NCI-H460 (cell line): ENCODE measurements around the gene NPM1. TPM values are rescaled to one million over a fixed set of nuclear protein-coding genes. Genes with fewer than 3 reads are reported as not detected.
A peak's percentile ranks its signal among the peaks of the same experiment; 100 is the strongest.

ENCODE experiments used
- DNase-seq: peaks from one replicate; pipeline ENCODE4 v3.0.0-alpha.2; 2016; ENCODE audit warnings: low read depth; ENCODE audit errors: extremely low read depth
- small RNA-seq, 2 experiments: library from RNA; depleted of rRNA; stranded (forward); fragments of <200 nt; gene quantifications; one replicate each; pipeline ENCODE3, GENCODE V24; 2014
- total RNA-seq: library from RNA; depleted of rRNA; stranded (reverse); fragments of >200 nt; shearing (Covaris generic); gene quantifications from 2 replicates; pipeline ENCODE4 v1.2.3, GENCODE V29; 2014; rRNA removed

The NPM1 gene
- total RNA-seq, 1 experiment from 2014 or later, result 3,204 TPM

DNA sequence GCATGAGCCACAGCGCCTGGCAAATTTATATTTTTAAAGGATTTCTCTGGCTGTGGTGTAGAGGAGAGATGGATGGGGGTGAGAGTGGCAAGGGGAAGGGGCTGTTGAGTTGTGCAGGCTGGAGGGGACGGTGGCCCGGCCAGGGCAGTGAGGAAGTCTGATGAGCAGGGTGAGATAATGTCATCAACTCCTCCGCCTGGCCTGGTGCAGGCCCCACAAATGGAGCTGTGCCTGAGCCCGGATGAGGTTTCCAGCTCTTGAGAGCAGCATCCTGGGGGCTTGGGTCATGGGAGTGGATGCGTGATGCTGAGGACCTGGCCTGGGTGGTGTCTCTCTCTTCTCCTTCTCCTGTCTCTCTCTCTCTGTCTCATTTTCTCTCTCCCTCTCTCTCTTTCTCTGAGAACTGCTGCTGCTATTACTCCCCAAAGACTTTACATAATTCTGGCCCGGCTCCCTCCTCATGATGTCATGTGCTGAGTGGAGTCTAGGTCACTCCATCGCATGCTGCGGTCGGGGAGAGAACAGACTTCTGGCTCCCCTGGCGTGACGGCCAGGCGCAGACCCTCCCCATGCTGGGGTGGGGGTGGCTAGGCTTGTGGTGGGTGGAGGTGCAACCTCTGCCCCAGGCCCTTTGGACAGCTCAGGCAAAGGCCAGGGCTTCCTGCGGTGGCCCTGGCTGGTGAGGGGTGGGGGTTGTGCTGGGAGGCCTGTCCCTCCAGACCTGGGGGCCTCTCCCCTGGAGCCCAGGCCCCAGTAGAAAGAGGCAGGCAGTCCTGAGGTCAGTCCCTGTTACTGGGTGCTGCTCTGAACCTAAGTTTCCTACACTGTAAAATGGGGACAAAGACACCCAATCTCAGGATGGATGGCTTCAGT lies 58.2 kb downstream of the NPM1 start:
- no peak for DNase-seq

DNA sequence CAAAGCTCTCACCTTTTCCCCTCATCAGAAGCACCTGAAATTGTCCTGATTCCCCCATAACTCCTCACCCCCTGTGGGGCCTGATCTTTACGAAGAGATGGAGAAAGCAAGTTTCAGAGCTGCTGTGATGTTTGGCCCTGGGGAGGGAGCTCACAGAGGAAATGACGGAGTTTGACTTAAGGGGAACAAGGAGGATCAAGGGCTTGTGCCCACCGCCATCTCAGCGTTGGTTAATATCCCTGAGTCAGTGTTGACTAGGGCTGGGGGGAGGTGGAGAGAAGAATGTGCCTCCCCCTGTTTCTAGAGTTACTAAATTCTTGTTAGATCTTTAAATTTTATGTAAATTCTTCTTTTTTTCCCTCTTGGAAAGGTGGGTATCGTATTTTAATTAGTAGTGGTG lies 59.6 kb downstream of the NPM1 start:
- DNase-seq, result no peak

DNA sequence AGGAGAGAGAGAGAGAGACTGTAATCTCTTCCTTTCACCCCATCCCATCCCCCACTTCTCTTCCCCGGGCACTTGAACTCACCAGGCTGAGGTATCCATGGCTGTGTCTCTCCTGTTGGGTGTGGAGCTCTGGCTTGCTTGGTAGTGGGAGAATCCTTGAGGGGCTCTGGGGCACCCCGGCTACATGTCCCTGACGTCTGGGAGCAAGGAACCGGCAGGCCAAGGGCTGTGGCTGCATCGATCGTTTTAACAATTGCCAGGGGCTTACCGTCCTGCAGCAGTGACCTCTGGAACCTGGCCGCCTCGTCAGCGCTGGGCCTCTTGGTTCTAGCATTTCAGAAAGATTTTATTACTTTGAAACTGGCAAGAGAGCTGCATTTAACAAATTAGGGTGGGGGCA lies 61.8 kb downstream of the NPM1 start:
- no peak for DNase-seq

DNA sequence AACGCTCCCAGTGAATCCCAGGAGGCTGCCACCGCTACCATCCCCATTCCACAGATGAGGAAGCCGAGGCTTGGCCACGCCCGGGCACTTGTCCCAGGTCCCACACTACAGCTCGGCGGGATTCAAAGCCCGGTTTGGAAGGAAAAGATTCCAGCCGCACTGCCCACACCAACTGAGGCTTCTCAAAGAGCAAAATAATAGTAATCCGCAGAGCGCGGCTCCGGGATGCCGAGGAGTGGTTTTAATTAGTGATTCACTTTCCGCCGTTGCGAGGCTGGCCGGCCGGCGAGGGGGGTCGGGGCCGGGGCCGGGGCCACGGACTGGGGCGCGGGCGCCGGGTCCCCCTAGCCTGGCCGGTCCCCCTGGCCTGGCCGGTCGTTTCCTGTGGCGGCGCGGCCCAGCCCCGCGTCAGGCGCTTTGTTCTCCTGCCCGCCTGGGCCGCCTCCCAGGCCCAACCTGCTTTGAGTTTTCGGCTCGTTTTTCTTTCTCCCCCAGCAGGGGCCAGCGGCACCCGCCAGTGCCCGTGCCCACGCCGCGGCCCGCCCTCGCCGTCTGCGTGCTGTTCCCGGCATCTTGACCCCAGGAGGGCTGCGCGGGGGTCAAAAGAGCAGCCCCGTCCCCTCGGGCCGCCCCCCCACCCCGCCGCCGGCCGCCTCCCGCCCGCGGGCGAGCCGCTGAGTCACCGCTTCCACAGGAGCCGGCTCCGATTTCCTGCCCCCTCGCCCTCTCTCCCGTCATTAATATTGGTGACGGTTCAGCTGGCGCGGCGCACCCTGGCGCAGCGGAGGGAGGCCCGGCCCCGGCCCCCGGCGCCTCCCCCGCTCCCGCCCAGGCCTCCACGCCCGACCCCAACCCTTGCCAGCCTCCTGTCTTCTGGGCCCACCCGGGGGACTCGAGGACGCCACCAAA lies 63.0 kb downstream of the NPM1 start:
- DNase-seq, result peak; percentile 28

DNA sequence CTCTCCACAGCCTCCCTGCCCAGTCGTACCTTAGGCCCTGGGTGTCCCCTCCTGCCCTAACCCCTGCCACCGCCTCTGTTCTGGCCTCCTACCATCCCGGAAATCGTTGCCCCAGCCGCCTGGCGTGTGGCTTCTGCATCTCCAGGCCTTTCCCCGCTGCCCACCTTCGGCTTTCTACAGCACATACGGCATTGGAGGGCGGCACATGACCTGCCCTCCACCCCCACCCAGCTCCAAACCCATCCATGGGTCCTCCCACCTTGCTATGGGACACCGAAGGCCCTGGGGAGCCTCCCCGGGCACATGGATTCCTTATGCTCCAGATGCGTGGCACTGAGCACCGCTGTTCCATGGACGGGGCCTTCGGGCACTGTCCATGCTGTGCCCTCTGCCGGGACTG lies 63.8 kb downstream of the NPM1 start:
- no peak for DNase-seq

DNA sequence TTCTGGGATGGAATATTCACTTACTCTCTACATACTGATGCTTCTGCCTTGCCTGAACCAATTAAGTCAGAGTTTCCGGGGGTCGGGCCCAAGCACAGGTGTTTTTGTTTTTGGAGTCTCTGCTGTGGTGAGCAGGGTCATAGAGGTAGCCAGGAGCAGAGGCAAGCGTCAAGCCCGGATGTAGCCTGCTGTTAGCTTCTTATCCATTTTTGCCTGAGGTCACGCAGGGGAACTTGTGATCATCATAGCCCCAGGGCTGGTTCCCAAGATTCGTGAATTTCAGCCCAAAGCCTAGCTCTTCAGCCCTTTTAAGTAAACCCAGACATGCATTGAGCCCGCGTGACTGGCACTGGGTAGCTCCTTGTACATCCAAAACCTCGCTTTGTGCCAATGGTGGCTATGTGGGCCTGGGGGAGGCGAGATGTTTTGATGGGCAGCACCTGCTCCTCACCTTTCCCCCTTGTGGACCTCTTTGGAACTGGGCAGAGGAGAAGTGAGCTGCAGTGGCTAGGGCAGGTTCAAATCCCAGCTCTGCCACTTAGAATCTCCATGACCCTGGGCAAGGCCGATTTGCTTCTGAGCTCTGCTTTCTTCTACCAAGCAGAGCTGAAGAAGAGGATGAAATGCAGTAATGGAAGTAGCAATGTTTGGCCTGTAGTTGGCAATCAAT lies 65.5 kb downstream of the NPM1 start:
- no peak for DNase-seq

DNA sequence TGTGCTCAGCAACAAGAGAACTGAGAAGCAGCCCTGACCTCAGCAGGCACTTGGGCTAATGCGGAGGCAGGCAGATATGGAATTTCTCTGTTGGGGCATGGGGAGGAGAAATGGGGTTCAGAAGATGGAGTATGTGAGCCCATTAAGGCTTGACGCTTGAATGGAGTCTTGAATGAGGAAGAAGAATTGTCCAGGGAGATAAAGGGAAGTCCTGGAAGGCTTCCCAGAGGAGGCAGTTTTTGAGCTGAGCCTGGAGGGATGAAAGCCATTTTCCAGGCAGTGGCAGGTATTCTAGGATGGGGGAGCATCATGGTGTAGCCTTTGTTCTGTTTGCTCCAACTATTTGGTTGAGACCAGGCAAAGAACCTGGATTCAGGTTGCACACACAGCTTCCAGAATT lies 66.3 kb downstream of the NPM1 start:
- DNase-seq, result no peak

DNA sequence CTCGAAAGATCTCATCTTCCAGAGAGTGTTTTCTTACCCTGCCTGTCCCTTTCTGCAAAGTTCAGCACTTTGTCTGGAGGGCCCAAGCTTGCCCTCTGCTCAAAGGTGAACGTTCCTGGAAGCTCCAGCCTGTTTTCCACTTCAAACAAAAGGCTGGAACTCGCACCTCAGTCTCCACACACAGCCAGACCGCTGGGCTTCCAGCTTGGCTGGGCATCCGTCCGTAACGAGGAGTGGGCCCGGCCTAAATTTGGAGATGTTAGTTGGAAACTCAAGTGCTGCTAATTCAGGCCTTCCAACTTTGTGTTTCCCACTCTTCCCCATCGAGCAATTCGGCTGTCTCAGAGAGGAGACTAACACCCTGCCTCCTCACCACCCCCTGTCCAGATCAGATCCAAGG lies 66.9 kb downstream of the NPM1 start:
- no peak for DNase-seq

DNA sequence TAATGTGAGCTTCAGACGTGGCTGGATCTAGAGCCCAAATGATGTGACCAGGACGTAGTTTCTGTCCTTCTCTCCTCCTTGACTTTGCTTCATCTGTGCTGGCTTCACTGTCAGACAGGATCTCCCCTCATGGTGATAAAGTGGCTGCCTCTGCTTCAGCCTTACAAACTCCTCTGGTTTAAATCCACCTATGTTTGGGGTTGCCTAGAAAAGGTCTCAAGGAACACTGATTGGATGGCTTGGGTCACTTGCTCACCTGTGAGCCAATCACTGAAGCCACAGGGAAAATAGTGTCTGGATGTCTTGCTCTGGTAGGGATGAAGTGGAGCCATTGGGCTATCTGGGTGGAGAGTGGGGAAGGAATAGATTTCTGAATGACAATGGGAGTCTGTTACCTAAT lies 67.9 kb downstream of the NPM1 start:
- no peak for DNase-seq

DNA sequence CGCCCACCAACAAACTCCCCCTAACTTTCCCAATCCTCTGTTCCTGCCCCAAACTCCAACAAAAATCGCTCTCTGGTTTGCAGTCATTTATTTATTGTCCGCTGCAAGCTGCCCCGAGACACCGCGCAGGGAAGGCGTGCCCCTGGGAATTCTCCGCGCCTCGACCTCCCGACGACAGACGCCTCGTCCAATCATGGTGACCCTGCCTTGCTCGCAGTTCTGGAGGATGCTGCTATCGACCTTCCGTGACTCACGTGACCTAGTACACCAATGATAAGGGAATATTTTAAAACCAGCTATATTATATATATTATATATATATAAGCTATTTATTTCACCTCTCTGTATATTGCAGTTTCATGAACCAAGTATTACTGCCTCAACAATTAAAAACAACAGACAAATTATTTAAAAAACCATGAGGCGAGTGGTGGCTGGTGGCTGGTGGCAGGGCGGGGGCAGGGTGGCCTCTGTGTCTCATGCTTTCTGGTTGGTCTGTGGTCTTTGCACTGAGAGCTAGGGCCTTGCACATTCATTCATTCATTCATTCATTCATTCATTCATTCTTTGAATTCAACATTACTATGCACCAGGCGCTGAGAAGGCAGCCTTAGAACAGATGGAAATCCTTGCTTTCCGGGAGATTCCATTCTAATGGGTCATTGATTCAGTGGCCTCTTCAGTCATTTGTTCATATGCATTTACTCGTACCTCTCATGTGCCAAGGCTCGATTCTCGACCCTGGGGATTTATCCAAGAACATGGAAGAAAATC lies 69.7 kb downstream of the NPM1 start:
- no peak for DNase-seq

DNA sequence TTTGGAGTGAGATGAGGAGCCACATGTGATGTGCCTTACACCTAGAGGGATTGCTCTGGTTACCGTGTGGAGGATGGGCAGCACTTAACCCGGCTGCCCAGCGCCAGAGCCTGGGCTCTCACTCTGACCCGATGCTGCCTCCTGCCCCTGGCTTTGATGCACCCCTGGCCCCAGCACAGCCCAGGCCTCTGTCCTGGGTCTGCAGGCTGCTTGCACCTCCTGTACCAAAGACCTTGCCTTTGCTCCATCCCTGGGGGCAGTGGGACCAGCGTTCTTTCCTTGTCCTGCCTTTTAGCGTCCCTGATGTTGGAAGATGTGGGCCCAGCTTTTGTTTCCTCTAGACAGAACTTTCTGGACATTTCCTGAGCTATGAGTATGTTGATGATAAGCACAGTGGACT lies 72.2 kb downstream of the NPM1 start:
- DNase-seq, result no peak

Small RNAs within 50 kb of the gene (small RNA-seq; reads per million reads assigned to genes)
- gene AC091980.1 (0 reads per million in 2 experiments), gene MIR3912 (0.10 to 3.0 reads per million in 2 experiments), gene RN7SL339P (0 reads per million in 2 experiments), gene SNORA70J (0 to 0.08 reads per million in 2 experiments)

Other genes starting within 250 kb of the NPM1 start
- gene TLX3, start 78.6 kb upstream of the NPM1 start, total RNA-seq, result not detected in 2 replicates
- not detected in 2 replicates for gene FGF18, start 31.8 kb downstream of the NPM1 start, total RNA-seq